ENCODE results near the gene RILPL1. TPM values are rescaled to one million over a fixed set of nuclear protein-coding genes. Genes with fewer than 3 reads are reported as not detected.
A peak's percentile ranks its signal among the peaks of the same experiment; 100 is the strongest.

The RILPL1 gene
- total and polyA plus RNA-seq, 9 of the 15 experiments (the other 6 are each of a cell fraction or from before 2014, with no cell fraction given) = 0.25 to 10.6 (median 8.6) TPM

DNA sequence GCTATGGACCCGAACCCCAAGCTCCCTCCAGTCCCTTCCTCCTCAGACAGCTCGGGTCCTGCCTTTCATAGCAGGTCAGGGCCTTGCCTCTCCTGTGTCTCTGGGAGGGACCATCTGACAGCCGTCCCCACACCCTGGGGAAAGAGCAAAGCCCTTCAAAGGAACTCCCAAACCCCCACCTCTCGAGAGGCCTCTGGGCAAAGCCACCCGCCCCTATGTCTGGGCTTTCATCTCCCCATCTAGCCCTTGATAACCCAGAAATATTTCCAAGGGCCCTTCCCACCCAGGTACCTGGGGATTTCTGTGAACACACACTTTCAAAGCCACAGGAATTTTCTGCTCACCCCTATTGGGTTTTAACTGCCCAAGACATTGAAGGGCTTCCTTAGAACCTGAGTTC lies 43.4 kb downstream of the RILPL1 start:
- in situ Hi-C loops (cut with MboI) = no loop called here
- no TSS peak for BruUV-seq (replicated peaks)
- peaks cover under 1% of the 10 kb centered on the region; the same call in 2 of the 3 replicates for H3K36me3 ChIP-seq (ENCODE audit: control insufficient read depth, insufficient read depth, low read length)
- DNase-seq (ENCODE audit: extremely low read depth in 1 of 4, low spot score in 3 of 4) (no peak), ATAC-seq (no peak), FAIRE-seq (no peak)
- H2AFZ ChIP-seq (ENCODE audit: low read depth, low read length) = no peak overlapping the region
- no peaks in the 10 kb centered on the region for H3K79me2 ChIP-seq (ENCODE audit: control insufficient read depth, insufficient read depth, low read length)
- no peaks in the 10 kb centered on the region for H4K20me1 ChIP-seq (replicated peaks; ENCODE audit: control insufficient read depth, insufficient read depth, low read length)
- WGBS (ENCODE audit: insufficient coverage, low coverage, missing lambda C conversion rate) = 42% methylated on average over 4 of the region's 5 CpGs
- ChIA-PET POLR2A (interaction anchor here (2.0 kb wide), 1 partner anchor 9 kb away, joined by 7 read pairs; no protein-coding TSS in a partner anchor), CTCF (ENCODE audit: low intra/inter-chr PET ratio) (no interaction called here)
- H3K9ac ChIP-seq (ENCODE audit: insufficient read depth in 1 of 2, low read depth in 2 of 2, low read length in 2 of 2) = peak overlapping the region in 1 of 2 experiments; percentile 46; a peak in 1 of 4 replicates
- no peak overlapping the region for H3K4me3 ChIP-seq
- intact Hi-C loops (cut with micrococcal nuclease) = no loop called here
- H3K9me1 ChIP-seq (ENCODE audit: control insufficient read depth, insufficient read depth, low read length) = no peaks in the 10 kb centered on the region
- no peaks in the 10 kb centered on the region for H3K9me3 ChIP-seq (replicated peaks; ENCODE audit: control insufficient read depth, insufficient read depth, low read depth, low read length)
- no peak overlapping the region for H3K27ac ChIP-seq (ENCODE audit: extremely low read depth, low read depth, low read length)
- peaks cover 1 to 12% of the 10 kb centered on the region in 2 experiments; a peak in 4 of 5 replicates for H3K4me1 ChIP-seq (replicated peaks in 1 of 2; ENCODE audit: control insufficient read depth in 2 of 2, insufficient read depth in 2 of 2, low read length in 2 of 2)
- no peak overlapping the region for H3K4me2 ChIP-seq (ENCODE audit: insufficient read depth, low read length)
- H3K27me3 ChIP-seq (ENCODE audit: control insufficient read depth in 2 of 2, insufficient read depth in 2 of 2, low read length in 2 of 2) = no peaks in the 10 kb centered on the region
- TF ChIP-seq ZNF77 (CRISPR knock-in tag; IDR thresholded peaks at IDR 0.05) = no peak
- TF ChIP-seq ZNF668 (CRISPR knock-in tag; IDR thresholded peaks at IDR 0.05) = no peak
- TF ChIP-seq RHOXF2B (CRISPR knock-in tag; conservative IDR thresholded peaks at IDR 0.05) = no peak
- TF ChIP-seq ERF (CRISPR knock-in tag; IDR thresholded peaks at IDR 0.05) = no peak
- TF ChIP-seq NBN (IDR thresholded peaks at IDR 0.05; ENCODE audit: low read depth) = no peak
- no peak for TF ChIP-seq ZNF57 (CRISPR knock-in tag; IDR thresholded peaks at IDR 0.05)
- TF ChIP-seq, protein P1, sequence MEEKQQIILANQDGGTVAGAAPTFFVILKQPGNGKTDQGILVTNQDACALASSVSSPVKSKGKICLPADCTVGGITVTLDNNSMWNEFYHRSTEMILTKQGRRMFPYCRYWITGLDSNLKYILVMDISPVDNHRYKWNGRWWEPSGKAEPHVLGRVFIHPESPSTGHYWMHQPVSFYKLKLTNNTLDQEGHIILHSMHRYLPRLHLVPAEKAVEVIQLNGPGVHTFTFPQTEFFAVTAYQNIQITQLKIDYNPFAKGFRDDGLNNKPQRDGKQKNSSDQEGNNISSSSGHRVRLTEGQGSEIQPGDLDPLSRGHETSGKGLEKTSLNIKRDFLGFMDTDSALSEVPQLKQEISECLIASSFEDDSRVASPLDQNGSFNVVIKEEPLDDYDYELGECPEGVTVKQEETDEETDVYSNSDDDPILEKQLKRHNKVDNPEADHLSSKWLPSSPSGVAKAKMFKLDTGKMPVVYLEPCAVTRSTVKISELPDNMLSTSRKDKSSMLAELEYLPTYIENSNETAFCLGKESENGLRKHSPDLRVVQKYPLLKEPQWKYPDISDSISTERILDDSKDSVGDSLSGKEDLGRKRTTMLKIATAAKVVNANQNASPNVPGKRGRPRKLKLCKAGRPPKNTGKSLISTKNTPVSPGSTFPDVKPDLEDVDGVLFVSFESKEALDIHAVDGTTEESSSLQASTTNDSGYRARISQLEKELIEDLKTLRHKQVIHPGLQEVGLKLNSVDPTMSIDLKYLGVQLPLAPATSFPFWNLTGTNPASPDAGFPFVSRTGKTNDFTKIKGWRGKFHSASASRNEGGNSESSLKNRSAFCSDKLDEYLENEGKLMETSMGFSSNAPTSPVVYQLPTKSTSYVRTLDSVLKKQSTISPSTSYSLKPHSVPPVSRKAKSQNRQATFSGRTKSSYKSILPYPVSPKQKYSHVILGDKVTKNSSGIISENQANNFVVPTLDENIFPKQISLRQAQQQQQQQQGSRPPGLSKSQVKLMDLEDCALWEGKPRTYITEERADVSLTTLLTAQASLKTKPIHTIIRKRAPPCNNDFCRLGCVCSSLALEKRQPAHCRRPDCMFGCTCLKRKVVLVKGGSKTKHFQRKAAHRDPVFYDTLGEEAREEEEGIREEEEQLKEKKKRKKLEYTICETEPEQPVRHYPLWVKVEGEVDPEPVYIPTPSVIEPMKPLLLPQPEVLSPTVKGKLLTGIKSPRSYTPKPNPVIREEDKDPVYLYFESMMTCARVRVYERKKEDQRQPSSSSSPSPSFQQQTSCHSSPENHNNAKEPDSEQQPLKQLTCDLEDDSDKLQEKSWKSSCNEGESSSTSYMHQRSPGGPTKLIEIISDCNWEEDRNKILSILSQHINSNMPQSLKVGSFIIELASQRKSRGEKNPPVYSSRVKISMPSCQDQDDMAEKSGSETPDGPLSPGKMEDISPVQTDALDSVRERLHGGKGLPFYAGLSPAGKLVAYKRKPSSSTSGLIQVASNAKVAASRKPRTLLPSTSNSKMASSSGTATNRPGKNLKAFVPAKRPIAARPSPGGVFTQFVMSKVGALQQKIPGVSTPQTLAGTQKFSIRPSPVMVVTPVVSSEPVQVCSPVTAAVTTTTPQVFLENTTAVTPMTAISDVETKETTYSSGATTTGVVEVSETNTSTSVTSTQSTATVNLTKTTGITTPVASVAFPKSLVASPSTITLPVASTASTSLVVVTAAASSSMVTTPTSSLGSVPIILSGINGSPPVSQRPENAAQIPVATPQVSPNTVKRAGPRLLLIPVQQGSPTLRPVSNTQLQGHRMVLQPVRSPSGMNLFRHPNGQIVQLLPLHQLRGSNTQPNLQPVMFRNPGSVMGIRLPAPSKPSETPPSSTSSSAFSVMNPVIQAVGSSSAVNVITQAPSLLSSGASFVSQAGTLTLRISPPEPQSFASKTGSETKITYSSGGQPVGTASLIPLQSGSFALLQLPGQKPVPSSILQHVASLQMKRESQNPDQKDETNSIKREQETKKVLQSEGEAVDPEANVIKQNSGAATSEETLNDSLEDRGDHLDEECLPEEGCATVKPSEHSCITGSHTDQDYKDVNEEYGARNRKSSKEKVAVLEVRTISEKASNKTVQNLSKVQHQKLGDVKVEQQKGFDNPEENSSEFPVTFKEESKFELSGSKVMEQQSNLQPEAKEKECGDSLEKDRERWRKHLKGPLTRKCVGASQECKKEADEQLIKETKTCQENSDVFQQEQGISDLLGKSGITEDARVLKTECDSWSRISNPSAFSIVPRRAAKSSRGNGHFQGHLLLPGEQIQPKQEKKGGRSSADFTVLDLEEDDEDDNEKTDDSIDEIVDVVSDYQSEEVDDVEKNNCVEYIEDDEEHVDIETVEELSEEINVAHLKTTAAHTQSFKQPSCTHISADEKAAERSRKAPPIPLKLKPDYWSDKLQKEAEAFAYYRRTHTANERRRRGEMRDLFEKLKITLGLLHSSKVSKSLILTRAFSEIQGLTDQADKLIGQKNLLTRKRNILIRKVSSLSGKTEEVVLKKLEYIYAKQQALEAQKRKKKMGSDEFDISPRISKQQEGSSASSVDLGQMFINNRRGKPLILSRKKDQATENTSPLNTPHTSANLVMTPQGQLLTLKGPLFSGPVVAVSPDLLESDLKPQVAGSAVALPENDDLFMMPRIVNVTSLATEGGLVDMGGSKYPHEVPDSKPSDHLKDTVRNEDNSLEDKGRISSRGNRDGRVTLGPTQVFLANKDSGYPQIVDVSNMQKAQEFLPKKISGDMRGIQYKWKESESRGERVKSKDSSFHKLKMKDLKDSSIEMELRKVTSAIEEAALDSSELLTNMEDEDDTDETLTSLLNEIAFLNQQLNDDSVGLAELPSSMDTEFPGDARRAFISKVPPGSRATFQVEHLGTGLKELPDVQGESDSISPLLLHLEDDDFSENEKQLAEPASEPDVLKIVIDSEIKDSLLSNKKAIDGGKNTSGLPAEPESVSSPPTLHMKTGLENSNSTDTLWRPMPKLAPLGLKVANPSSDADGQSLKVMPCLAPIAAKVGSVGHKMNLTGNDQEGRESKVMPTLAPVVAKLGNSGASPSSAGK (IDR thresholded peaks at IDR 0.05) = no peak
- TF ChIP-seq, protein P2, sequence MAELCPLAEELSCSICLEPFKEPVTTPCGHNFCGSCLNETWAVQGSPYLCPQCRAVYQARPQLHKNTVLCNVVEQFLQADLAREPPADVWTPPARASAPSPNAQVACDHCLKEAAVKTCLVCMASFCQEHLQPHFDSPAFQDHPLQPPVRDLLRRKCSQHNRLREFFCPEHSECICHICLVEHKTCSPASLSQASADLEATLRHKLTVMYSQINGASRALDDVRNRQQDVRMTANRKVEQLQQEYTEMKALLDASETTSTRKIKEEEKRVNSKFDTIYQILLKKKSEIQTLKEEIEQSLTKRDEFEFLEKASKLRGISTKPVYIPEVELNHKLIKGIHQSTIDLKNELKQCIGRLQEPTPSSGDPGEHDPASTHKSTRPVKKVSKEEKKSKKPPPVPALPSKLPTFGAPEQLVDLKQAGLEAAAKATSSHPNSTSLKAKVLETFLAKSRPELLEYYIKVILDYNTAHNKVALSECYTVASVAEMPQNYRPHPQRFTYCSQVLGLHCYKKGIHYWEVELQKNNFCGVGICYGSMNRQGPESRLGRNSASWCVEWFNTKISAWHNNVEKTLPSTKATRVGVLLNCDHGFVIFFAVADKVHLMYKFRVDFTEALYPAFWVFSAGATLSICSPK (IDR thresholded peaks at IDR 0.05; ENCODE audit: borderline replicate concordance) = no peak
- TF ChIP-seq XRCC4 (IDR thresholded peaks at IDR 0.05; ENCODE audit: extremely low read depth, insufficient read depth, insufficient read length) = no peak
- TF ChIP-seq NUFIP1 (IDR thresholded peaks at IDR 0.05; ENCODE audit: partially characterized antibody) = no peak
- TF ChIP-seq DACH1 (IDR thresholded peaks at IDR 0.05; ENCODE audit: partially characterized antibody) = no peak
- no peak for TF ChIP-seq PPARD (CRISPR knock-in tag; IDR thresholded peaks at IDR 0.05)

All from K562 (cell line).